ENCODE data around the gene OR2L5. TPM values are rescaled to one million over a fixed set of nuclear protein-coding genes. Genes with fewer than 3 reads are reported as not detected.

Gene OR2L5
- total RNA-seq, 1 donor from 2014 or later: not detected

DNA sequence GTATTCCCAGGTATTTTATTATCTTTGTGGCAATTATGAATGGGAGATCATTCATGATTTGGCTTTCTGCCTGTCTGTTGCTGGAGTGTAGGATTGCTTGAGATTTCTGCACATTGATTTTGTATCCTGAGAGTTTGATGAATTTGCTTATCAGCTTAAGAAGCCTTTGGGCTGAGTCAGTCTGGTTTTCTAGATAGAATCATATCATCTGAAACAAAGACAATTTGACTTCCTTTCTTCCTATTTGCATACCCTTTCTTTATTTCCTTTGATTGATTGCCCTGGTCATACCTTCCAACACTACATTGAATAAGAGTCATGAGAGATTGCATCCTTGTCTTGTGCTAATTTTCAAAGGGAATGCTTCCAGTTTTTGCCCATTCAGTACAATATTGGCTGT lies 41.2 kb downstream of the OR2L5 start:
- H4K20me1 ChIP-seq (ENCODE audit: low read depth): no peaks in the 10 kb centered on the region
- H3K27ac ChIP-seq: no peak overlapping the region
- H3K27me3 ChIP-seq: no peaks in the 10 kb centered on the region
- Mint-ChIP-seq H3K36me3 (no peaks in the 10 kb centered on the region), H3K4me3 (no peak overlapping the region), H3K27ac (no peak overlapping the region), H3K27me3 (ENCODE audit: insufficient read depth, low read depth) (no peaks in the 10 kb centered on the region), H3K4me1 (no peaks in the 10 kb centered on the region), H3K9me3 (peaks cover 43% of the 10 kb centered on the region)
- H3K4me2 ChIP-seq: no peak overlapping the region
- H3K36me3 ChIP-seq: no peaks in the 10 kb centered on the region
- no peaks in the 10 kb centered on the region for H3F3A ChIP-seq (ENCODE audit: low read depth)
- no peaks in the 10 kb centered on the region for H3K79me2 ChIP-seq (ENCODE audit: low read depth)
- H3K9ac ChIP-seq: no peak overlapping the region
- H3K9me3 ChIP-seq (ENCODE audit: low read depth): peaks cover 27% of the 10 kb centered on the region
- no peak overlapping the region for H2AFZ ChIP-seq (replicated peaks)
- DNase-seq (ENCODE audit: low spot score): no peak
- H3K4me3 ChIP-seq: no peak overlapping the region
- no peaks in the 10 kb centered on the region for H3K4me1 ChIP-seq
- no peak for TF ChIP-seq EZH2 (IDR thresholded peaks at IDR 0.05)
- no peak for TF ChIP-seq EZH2phosphoT487 (IDR thresholded peaks at IDR 0.05)
- TF ChIP-seq, protein P1, sequence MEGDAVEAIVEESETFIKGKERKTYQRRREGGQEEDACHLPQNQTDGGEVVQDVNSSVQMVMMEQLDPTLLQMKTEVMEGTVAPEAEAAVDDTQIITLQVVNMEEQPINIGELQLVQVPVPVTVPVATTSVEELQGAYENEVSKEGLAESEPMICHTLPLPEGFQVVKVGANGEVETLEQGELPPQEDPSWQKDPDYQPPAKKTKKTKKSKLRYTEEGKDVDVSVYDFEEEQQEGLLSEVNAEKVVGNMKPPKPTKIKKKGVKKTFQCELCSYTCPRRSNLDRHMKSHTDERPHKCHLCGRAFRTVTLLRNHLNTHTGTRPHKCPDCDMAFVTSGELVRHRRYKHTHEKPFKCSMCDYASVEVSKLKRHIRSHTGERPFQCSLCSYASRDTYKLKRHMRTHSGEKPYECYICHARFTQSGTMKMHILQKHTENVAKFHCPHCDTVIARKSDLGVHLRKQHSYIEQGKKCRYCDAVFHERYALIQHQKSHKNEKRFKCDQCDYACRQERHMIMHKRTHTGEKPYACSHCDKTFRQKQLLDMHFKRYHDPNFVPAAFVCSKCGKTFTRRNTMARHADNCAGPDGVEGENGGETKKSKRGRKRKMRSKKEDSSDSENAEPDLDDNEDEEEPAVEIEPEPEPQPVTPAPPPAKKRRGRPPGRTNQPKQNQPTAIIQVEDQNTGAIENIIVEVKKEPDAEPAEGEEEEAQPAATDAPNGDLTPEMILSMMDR (IDR thresholded peaks at IDR 0.05): no peak

DNA sequence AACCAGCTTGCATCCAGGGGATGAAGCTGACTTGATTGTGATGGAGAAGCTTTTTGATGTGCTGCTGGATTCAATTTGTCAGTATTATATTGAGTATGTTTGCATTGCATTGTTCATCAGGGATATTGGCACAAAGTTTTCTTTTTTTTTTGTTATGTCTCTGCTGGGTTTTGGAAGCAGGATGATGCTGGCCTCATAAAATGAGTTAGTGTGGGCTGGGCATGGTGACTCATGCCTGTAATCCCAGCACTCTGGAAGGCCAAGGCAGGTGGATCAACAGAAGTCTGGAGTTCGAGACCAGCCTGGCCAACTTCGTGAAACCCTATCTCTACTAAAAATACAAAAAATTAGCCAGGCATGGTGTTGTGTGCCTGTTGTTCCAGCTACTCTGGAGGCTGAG lies 41.8 kb downstream of the OR2L5 start:
- no peaks in the 10 kb centered on the region for H3K4me1 Mint-ChIP-seq
- H3K4me3 ChIP-seq: no peak overlapping the region
- no peaks in the 10 kb centered on the region for H3K4me1 ChIP-seq
- H3K36me3 Mint-ChIP-seq: no peaks in the 10 kb centered on the region
- no peak overlapping the region for H3K27ac ChIP-seq
- H3K9me3 Mint-ChIP-seq: peaks cover 43% of the 10 kb centered on the region
- H3K79me2 ChIP-seq (ENCODE audit: low read depth): no peaks in the 10 kb centered on the region
- H3K4me3 Mint-ChIP-seq: no peak overlapping the region
- TF ChIP-seq EZH2phosphoT487 (IDR thresholded peaks at IDR 0.05) (no peak), EZH2 (IDR thresholded peaks at IDR 0.05) (no peak)
- TF ChIP-seq, protein P1 (IDR thresholded peaks at IDR 0.05): no peak
- no peak overlapping the region for H3K4me2 ChIP-seq
- no peak overlapping the region for H3K27ac Mint-ChIP-seq
- H3K9me3 ChIP-seq (ENCODE audit: low read depth): peaks cover 31% of the 10 kb centered on the region
- H4K20me1 ChIP-seq (ENCODE audit: low read depth): no peaks in the 10 kb centered on the region
- H3K27me3 Mint-ChIP-seq (ENCODE audit: insufficient read depth, low read depth): no peaks in the 10 kb centered on the region
- H3K36me3 ChIP-seq: no peaks in the 10 kb centered on the region
- no peaks in the 10 kb centered on the region for H3F3A ChIP-seq (ENCODE audit: low read depth)
- H2AFZ ChIP-seq (replicated peaks): no peak overlapping the region
- no peak overlapping the region for H3K9ac ChIP-seq
- H3K27me3 ChIP-seq: no peaks in the 10 kb centered on the region
- no peak for DNase-seq (ENCODE audit: low spot score)

DNA sequence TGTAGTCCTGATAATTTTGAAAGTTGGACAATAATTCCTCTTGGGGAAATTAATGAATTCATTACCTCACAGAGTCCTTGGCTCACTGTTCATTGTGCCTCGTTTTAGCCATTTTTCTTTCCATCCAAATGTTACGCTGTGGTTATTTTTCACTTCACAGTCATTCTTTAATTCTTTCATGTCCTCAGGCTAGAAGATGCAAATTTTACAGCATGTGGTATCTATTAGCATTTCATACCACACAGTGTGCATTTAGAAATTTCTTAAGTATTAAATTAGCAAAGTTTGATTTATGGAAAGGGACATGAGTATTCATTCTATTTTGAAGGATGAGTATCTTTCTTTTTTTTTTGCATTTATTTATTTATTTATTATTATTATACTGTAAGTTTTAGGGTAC lies 51.6 kb downstream of the OR2L5 start:
- Histone ChIP-seq H3K9ac (no peak overlapping the region), H3K27me3 (no peaks in the 10 kb centered on the region), H3K4me1 (no peaks in the 10 kb centered on the region), H2AFZ (replicated peaks) (no peak overlapping the region), H3K27ac (no peak overlapping the region), H3K4me3 (no peak overlapping the region), H4K20me1 (ENCODE audit: low read depth) (no peaks in the 10 kb centered on the region), H3K79me2 (ENCODE audit: low read depth) (no peaks in the 10 kb centered on the region), H3F3A (ENCODE audit: low read depth) (no peaks in the 10 kb centered on the region), H3K36me3 (no peaks in the 10 kb centered on the region), H3K4me2 (no peak overlapping the region), H3K9me3 (ENCODE audit: low read depth) (peaks cover 19% of the 10 kb centered on the region)
- Mint-ChIP-seq H3K36me3 (no peaks in the 10 kb centered on the region), H3K9me3 (peaks cover 34% of the 10 kb centered on the region), H3K27me3 (ENCODE audit: insufficient read depth, low read depth) (no peaks in the 10 kb centered on the region), H3K4me3 (no peak overlapping the region), H3K27ac (no peak overlapping the region), H3K4me1 (no peaks in the 10 kb centered on the region)
- DNase-seq (ENCODE audit: low spot score): no peak
- TF ChIP-seq EZH2 (IDR thresholded peaks at IDR 0.05): no peak
- no peak for TF ChIP-seq EZH2phosphoT487 (IDR thresholded peaks at IDR 0.05)
- TF ChIP-seq, protein P1 (IDR thresholded peaks at IDR 0.05): no peak
